Epithelial cell of proximal tubule (primary cell): ENCODE results near the gene ISY1. TPM values are rescaled to one million over a fixed set of nuclear protein-coding genes. Genes with fewer than 3 reads are reported as not detected.
"Not testable (repeated sequence)": the region's sequence is repeated elsewhere in the genome, so short reads cannot be mapped to it uniquely, and the experiment has no call there.

Experiments
- DNase-seq: peaks from one replicate; pipeline ENCODE4 v3.0.0-alpha.2; 2011; ENCODE audit warnings: low read depth
- H3K4me3 ChIP-seq: 2 replicates; pipeline ENCODE4 v1.5.1; 2011; ENCODE audit warnings: low read depth, mild to moderate bottlenecking, low read length
- CTCF ChIP-seq: conservative IDR thresholded peaks from 2 replicates; pipeline ENCODE4 v1.5.1; 2012; ENCODE audit warnings: low read depth, mild to moderate bottlenecking, low read length
- total RNA-seq: library from RNA; depleted of rRNA; stranded (reverse); fragments of >200 nt; gene quantifications from 2 replicates; pipeline ENCODE4 v1.2.3, GENCODE V29; 2015

The ISY1 gene
- total RNA-seq, 1 donor from 2014 or later = 7.8 TPM

GRCh38 chr3:129095285-129095684 lies 65.6 kb downstream of the ISY1 start:
- no peak for DNase-seq
- TF ChIP-seq CTCF = no peak
- no peak overlapping the region for H3K4me3 ChIP-seq

GRCh38 chr3:129088312-129088711 lies 72.6 kb downstream of the ISY1 start:
- DNase-seq, H3K4me3 ChIP-seq: not testable (repeated sequence)

GRCh38 chr3:129087904-129088303 lies 73.0 kb downstream of the ISY1 start:
- not testable (repeated sequence) for H3K4me3 ChIP-seq, DNase-seq

GRCh38 chr3:129087138-129087702 lies 73.6 kb downstream of the ISY1 start:
- TF ChIP-seq CTCF = no peak
- H3K4me3 ChIP-seq = no peak overlapping the region
- DNase-seq = no peak

- H3K4me3 ChIP-seq = no peak overlapping the region
- no peak for DNase-seq
- TF ChIP-seq CTCF = no peak
Measured at GRCh38 chr3:129085818-129086217, 75.0 kb downstream of the ISY1 start.

- TF ChIP-seq CTCF = no peak
- DNase-seq = no peak
- no peak overlapping the region for H3K4me3 ChIP-seq
Measured at GRCh38 chr3:129085165-129085715, 75.6 kb downstream of the ISY1 start.

- TF ChIP-seq CTCF = no peak
- DNase-seq = no peak
- no peak overlapping the region for H3K4me3 ChIP-seq
Measured at GRCh38 chr3:129084501-129084900, 76.4 kb downstream of the ISY1 start.

- no peak for TF ChIP-seq CTCF
- no peak for DNase-seq
- no peak overlapping the region for H3K4me3 ChIP-seq
Measured at GRCh38 chr3:129082026-129082425, 78.8 kb downstream of the ISY1 start.
